Right renal cortex interstitium (tissue), 3 donors: ENCODE measurements around the gene WFS1. TPM values are rescaled to one million over a fixed set of nuclear protein-coding genes. Genes with fewer than 3 reads are reported as not detected.

Source experiments
- DNase-seq, 3 donors: peaks; one replicate each; pipeline ENCODE4 v3.0.0-alpha.2; 2013; ENCODE audit warnings: low read depth in 3 of 3, low spot score in 2 of 3
- polyA plus RNA-seq, 3 donors: library from polyadenylated mRNA; unstranded; fragments of 120-200 nt; gene quantifications; one replicate each; pipeline ENCODE4 v1.2.1, GENCODE V29; 2013; ENCODE audit not compliant: insufficient read length in 3 of 3

The WFS1 gene, protein sequence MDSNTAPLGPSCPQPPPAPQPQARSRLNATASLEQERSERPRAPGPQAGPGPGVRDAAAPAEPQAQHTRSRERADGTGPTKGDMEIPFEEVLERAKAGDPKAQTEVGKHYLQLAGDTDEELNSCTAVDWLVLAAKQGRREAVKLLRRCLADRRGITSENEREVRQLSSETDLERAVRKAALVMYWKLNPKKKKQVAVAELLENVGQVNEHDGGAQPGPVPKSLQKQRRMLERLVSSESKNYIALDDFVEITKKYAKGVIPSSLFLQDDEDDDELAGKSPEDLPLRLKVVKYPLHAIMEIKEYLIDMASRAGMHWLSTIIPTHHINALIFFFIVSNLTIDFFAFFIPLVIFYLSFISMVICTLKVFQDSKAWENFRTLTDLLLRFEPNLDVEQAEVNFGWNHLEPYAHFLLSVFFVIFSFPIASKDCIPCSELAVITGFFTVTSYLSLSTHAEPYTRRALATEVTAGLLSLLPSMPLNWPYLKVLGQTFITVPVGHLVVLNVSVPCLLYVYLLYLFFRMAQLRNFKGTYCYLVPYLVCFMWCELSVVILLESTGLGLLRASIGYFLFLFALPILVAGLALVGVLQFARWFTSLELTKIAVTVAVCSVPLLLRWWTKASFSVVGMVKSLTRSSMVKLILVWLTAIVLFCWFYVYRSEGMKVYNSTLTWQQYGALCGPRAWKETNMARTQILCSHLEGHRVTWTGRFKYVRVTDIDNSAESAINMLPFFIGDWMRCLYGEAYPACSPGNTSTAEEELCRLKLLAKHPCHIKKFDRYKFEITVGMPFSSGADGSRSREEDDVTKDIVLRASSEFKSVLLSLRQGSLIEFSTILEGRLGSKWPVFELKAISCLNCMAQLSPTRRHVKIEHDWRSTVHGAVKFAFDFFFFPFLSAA
- 10 to 100 TPM; 21.0 to 25.9 (median 24.6) TPM for polyA plus RNA-seq

- peak; percentile 90 to 95 (median 92) for DNase-seq
Measured at GRCh38 chr4:6269616-6270511, at the start of gene WFS1. WFS1 (plus strand) TSS chr4:6269850; CDS start chr4:6277456, 7,606 bp downstream.

- no peak for DNase-seq
Measured at GRCh38 chr4:6221301-6221850, 48.3 kb upstream of the WFS1 start.

- DNase-seq: no peak
Measured at GRCh38 chr4:6221851-6222760, 47.5 kb upstream of the WFS1 start.

- DNase-seq: no peak
Measured at GRCh38 chr4:6222761-6223292, 46.8 kb upstream of the WFS1 start.

- no peak for DNase-seq
Measured at GRCh38 chr4:6224735-6225134, 44.9 kb upstream of the WFS1 start.

DNA sequence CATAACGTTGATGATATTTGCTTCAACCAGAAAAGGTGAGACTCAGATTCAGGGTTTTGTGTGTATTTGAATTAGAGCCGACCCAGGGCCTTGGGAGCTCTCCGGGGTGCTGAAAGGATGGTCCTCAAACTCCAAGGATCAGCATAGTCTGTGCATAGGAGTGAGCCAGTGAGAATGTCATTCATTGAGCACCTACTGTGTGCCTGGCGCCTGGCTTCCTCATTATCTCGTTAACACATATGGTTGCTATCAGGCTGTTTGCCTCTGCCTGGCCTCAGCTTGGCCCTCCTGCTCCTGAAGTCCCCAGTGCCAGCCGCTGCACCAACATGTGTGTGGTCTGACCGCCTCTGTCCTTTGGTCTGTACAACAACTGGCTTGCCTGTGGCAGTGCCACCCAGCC is 44.2 kb upstream of the WFS1 start:
- DNase-seq: peak in 1 of 3 donors; percentile 36

DNA sequence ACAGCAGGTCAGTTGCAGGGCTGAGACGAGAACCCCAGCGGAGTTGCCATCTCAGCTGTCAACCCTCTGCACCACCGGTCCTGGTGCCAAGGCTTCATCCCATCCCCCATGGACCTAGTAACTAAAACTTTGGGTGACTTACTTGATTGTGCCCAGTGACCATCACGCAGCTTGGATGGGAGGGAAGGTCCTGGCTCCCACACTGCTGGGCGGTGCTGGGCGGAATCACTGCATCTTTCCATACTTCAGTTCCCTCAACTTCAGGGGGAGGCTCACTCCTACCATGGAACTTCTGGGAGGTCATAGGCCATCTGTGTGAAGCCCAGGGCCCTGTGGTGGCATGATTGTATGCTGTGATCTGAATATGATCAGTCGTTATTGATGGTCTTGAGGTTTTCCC is 43.1 kb upstream of the WFS1 start:
- DNase-seq: no peak

- no peak for DNase-seq
Measured at GRCh38 chr4:6227412-6228157, 42.1 kb upstream of the WFS1 start.

- no peak for DNase-seq
Measured at GRCh38 chr4:6228158-6229067, 41.2 kb upstream of the WFS1 start.

GRCh38 chr4:6229095-6229494 is 40.6 kb upstream of the WFS1 start:
- DNase-seq: no peak

DNA sequence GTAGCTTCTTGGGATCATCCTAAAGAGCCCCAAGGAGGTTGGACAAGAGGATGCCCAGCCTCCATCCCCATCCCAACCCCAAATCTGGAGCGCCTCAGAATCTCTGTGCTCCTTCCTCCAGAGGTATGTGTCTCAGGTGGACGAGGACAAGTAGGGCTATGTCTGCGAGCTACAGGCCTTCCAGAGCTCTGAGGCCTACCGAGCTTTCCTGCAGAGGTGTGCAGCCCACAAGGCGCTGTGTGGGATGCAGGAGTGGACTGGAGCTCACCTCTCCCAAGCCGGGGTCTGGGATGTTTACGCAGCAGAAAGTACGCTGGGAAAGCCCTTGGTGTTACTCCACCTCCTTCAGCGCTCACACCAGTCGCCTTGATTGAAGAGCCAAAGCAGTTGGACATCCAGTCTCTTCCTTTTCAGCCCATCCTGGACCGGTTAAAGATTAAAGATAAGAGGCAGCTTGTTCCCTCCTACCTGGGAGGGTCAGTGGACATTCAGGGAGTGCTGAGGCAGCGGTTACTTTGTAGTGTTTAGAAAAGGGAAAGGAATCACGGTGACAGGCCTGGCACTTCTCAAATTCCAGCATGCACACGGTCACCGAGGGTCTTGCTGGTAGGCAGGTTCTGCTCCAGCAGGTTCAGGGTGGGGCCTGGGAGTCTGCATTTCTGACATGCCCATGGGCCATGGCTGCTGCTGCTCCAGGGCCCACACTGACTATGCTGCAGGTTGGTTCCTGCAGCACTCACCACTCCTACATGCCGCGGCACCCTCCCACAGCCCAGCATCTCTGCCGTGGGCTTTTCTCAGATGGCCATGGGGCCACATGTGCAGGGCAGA is 39.8 kb upstream of the WFS1 start:
- DNase-seq: no peak

DNA sequence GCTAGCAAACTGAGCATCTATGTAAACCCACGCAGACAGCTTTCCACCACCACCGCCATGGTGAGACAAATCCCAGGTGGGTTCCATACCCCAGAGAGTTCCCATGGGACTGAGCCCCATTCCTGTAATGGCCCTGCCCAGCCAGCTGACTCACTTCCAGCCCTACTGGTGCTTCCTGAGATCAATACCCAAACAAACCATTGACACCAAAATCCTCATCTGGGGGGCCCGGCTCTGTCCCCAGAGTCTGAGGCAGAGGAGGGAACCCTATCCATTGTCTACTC is 39.2 kb upstream of the WFS1 start:
- DNase-seq: no peak

DNA sequence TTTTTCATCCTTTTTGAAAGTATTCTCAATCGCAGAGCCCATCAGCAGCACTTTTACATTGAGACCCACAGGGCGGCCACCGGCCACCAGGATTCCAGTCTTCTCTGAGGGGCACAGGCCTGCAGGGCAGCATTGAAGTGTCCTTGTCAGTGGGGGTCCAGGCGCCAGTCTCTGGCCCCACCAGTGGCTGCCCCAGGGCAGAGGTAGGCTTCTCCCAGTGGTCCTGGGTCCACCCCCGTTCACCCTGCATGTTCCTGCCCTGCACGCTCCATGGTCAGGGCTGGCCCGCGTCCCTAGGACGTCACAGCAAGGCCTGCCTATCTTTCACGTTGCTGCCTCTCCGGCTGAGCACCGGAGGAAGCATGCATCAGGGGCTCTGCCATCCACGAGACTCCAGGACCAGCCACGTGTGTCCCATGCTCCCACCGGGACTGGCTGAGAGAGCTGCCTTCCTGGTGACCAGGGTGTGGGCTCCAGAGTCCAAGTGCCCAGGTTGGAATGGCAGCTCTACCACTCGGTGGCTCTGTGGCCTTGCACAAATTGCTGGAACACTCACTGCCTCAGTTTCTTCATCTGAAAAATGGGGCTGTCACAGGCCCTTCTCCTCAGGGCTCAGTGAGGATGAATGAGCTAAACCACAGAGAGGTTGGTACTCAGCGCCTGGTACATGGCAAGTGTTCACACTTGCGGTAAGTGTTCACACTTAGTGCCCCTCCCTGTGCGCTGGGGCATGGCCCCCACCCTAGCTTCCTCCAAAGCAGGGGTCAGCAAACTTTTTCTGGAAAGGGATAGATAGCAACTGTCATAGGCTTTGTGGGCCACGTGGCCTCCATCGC is 38.6 kb upstream of the WFS1 start:
- DNase-seq: no peak

DNA sequence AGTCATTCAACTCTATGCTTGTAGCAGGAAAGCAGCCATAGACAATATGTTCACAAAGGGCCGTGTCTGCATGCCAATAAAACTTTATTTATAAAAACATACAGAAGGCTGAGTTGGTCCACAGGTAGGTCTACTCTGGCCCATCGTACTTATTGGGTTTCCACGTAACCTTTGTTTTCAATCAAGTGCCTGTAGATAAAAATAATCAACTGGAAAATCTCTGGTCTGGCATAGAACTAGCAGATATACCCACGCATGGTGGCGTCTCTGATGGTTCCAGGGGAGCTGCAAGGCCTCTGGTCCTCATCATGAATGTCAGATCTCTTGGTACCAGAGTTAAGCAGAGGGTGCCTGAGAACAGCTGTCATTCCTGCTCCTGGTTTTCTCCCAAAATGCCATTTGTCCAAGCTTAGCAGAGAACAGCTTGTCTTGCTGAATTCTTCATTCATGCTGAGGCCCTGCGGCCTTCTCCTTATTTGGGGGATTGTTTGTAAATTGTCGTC is 37.9 kb upstream of the WFS1 start:
- DNase-seq: no peak
